Measurements from ENCODE around the gene ARPC5.

Gene ARPC5

GRCh38 chr1:183584147-183584546 is 51.4 kb downstream of the ARPC5 start:
- DNase-seq = no peak

GRCh38 chr1:183583466-183583865 is 52.1 kb downstream of the ARPC5 start:
- DNase-seq = no peak

GRCh38 chr1:183582021-183582713 is 53.4 kb downstream of the ARPC5 start:
- DNase-seq = no peak

GRCh38 chr1:183580281-183580682 is 55.3 kb downstream of the ARPC5 start:
- DNase-seq = peak; percentile 20

GRCh38 chr1:183578856-183579255 is 56.7 kb downstream of the ARPC5 start:
- no peak for DNase-seq

GRCh38 chr1:183577897-183578465 is 57.6 kb downstream of the ARPC5 start:
- DNase-seq = no peak

- DNase-seq = no peak
These were observed 59.0 kb downstream of the ARPC5 start for GRCh38 chr1:183576537-183576936.

- no peak for DNase-seq
These were observed 60.0 kb downstream of the ARPC5 start for GRCh38 chr1:183575606-183576005.

- no peak for DNase-seq
These were observed 62.9 kb downstream of the ARPC5 start for GRCh38 chr1:183572721-183573120.

- DNase-seq = no peak
These were observed 63.8 kb downstream of the ARPC5 start for GRCh38 chr1:183571678-183572268.
